Vagina (tissue), 2 donors: ENCODE results near the gene GHRHR. TPM values are rescaled to one million over a fixed set of nuclear protein-coding genes. Genes with fewer than 3 reads are reported as not detected.
A peak's percentile ranks its signal among the peaks of the same experiment; 100 is the strongest.

Experiments
- DNase-seq, 2 donors: peaks; one replicate each; pipeline ENCODE4 v3.0.0-alpha.2; 2017; ENCODE audit errors: extremely low spot score in 2 of 2
- H3K27ac ChIP-seq: fragments of 200-600 bp; sonication (generic); one replicate; pipeline ENCODE4 v1.5.1; 2019
- H3K27me3 ChIP-seq: fragments of 200-600 bp; sonication (generic); one replicate; pipeline ENCODE4 v1.5.1; 2019
- H3K36me3 ChIP-seq, 2 donors: fragments of 200-600 bp; sonication (generic); one replicate each; pipeline ENCODE4 v1.5.1; 2017 to 2019
- H3K4me1 ChIP-seq: fragments of 200-600 bp; sonication (generic); one replicate; pipeline ENCODE4 v1.5.1; 2019
- H3K4me3 ChIP-seq, 2 donors: fragments of 200-600 bp; sonication (generic); 1 replicate in 1 of 2; 2 replicates in 1 of 2; pipeline ENCODE4 v1.5.1; 2016 to 2019
- H3K9me3 ChIP-seq: fragments of 200-600 bp; sonication (generic); one replicate; pipeline ENCODE4 v1.5.1; 2019
- CTCF ChIP-seq, 3 experiments: fragments of 450-650 bp in 2 of 3; fragments of 200-600 bp in 1 of 3; sonication (generic) in 1 of 3; IDR thresholded peaks; one replicate each; pipeline ENCODE4 v1.5.1; 2017 to 2019; ENCODE audit warnings: antibody characterized with exemption in 3 of 3, mild to moderate bottlenecking in 2 of 3, moderate library complexity in 2 of 3
- POLR2A ChIP-seq, 2 donors: fragments of 450-650 bp; IDR thresholded peaks; one replicate each; pipeline ENCODE4 v1.6.1; 2017; ENCODE audit warnings: antibody characterized with exemption in 2 of 2, mild to moderate bottlenecking in 2 of 2, moderate library complexity in 2 of 2
- POLR2AphosphoS5 ChIP-seq, 2 donors: sonication (generic); formaldehyde crosslinking; IDR thresholded peaks; one replicate each; pipeline ENCODE4 v1.9.0; 2017; ENCODE audit warnings: antibody characterized with exemption in 2 of 2, mild to moderate bottlenecking in 2 of 2, low read depth in 1 of 2; ENCODE audit not compliant: insufficient read depth in 1 of 2
- intact Hi-C: fragments of 100-400 bp; cut with DNase I; formaldehyde crosslinking; loops from one replicate; pipeline ENCODE4 v1.15.1; 2023
- total RNA-seq: library from RNA; depleted of rRNA; stranded (reverse); fragments of >200 nt; gene quantifications from one replicate; pipeline ENCODE4 v1.2.3, GENCODE V29; 2016

GHRHR gene
- total RNA-seq, 1 donor from 2014 or later = not detected

- no peak for DNase-seq
- H3K9me3 ChIP-seq = no peaks in the 10 kb centered on the region
- no peaks in the 10 kb centered on the region for H3K27me3 ChIP-seq
- no peak overlapping the region for H3K27ac ChIP-seq
- H3K4me1 ChIP-seq = peaks cover 21% of the 10 kb centered on the region
- no peaks in the 10 kb centered on the region for H3K36me3 ChIP-seq
- no peak for TF ChIP-seq POLR2A (IDR thresholded peaks at IDR 0.05)
- no peak for TF ChIP-seq CTCF (IDR thresholded peaks at IDR 0.05)
- TF ChIP-seq POLR2AphosphoS5 (IDR thresholded peaks at IDR 0.05; ENCODE audit: insufficient read depth in 1 of 2, low read depth in 1 of 2) = no peak
- H3K4me3 ChIP-seq = no peak overlapping the region
- intact Hi-C loops = no loop called here
Observed at GRCh38 chr7:30994206-30995100, 30.7 kb downstream of the GHRHR start.

- Histone ChIP-seq H3K27me3 (no peaks in the 10 kb centered on the region), H3K27ac (no peak overlapping the region), H3K9me3 (no peaks in the 10 kb centered on the region), H3K4me3 (no peak overlapping the region), H3K4me1 (peaks cover 21% of the 10 kb centered on the region), H3K36me3 (no peaks in the 10 kb centered on the region)
- intact Hi-C loops = no loop called here
- no peak for DNase-seq
- no peak for TF ChIP-seq CTCF (IDR thresholded peaks at IDR 0.05)
- no peak for TF ChIP-seq POLR2AphosphoS5 (IDR thresholded peaks at IDR 0.05; ENCODE audit: insufficient read depth in 1 of 2, low read depth in 1 of 2)
- TF ChIP-seq POLR2A (IDR thresholded peaks at IDR 0.05) = no peak
Observed at GRCh38 chr7:30995536-30995935, 31.8 kb downstream of the GHRHR start.

GRCh38 chr7:30996256-30996655 is 32.5 kb downstream of the GHRHR start:
- intact Hi-C loops = no loop called here
- no peak overlapping the region for H3K4me3 ChIP-seq

GRCh38 chr7:30996883-30997282 is 33.1 kb downstream of the GHRHR start:
- DNase-seq = no peak
- Histone ChIP-seq H3K4me3 (no peak overlapping the region), H3K9me3 (no peaks in the 10 kb centered on the region), H3K36me3 (no peaks in the 10 kb centered on the region), H3K27me3 (no peaks in the 10 kb centered on the region), H3K27ac (no peak overlapping the region), H3K4me1 (peaks cover 21% of the 10 kb centered on the region)
- TF ChIP-seq POLR2AphosphoS5 (IDR thresholded peaks at IDR 0.05; ENCODE audit: insufficient read depth in 1 of 2, low read depth in 1 of 2) (no peak), POLR2A (IDR thresholded peaks at IDR 0.05) (no peak), CTCF (IDR thresholded peaks at IDR 0.05) (no peak)
- intact Hi-C loops = no loop called here

More at GRCh38 chr7:30996256-30996655, 32.5 kb downstream of the GHRHR start:
- Histone ChIP-seq H3K27me3 (no peaks in the 10 kb centered on the region), H3K27ac (no peak overlapping the region), H3K4me1 (peaks cover 21% of the 10 kb centered on the region), H3K36me3 (no peaks in the 10 kb centered on the region), H3K9me3 (no peaks in the 10 kb centered on the region)
- TF ChIP-seq POLR2AphosphoS5 (IDR thresholded peaks at IDR 0.05; ENCODE audit: insufficient read depth in 1 of 2, low read depth in 1 of 2) = peak in 1 of 2 donors; percentile 44
- TF ChIP-seq POLR2A (IDR thresholded peaks at IDR 0.05) = no peak
- TF ChIP-seq CTCF (IDR thresholded peaks at IDR 0.05) = no peak
- DNase-seq = no peak

- Histone ChIP-seq H3K4me1 (peaks cover 21% of the 10 kb centered on the region), H3K9me3 (no peaks in the 10 kb centered on the region), H3K4me3 (no peak overlapping the region), H3K27ac (no peak overlapping the region), H3K27me3 (no peaks in the 10 kb centered on the region), H3K36me3 (no peaks in the 10 kb centered on the region)
- no peak for DNase-seq
- intact Hi-C loops = no loop called here
- TF ChIP-seq POLR2AphosphoS5 (IDR thresholded peaks at IDR 0.05; ENCODE audit: insufficient read depth in 1 of 2, low read depth in 1 of 2) (no peak), CTCF (IDR thresholded peaks at IDR 0.05) (no peak), POLR2A (IDR thresholded peaks at IDR 0.05) (no peak)
Observed at GRCh38 chr7:30997316-30997715, 33.6 kb downstream of the GHRHR start.
